Measurements from ENCODE around the gene ARL10.
A peak's percentile ranks its signal among the peaks of the same experiment; 100 is the strongest.

ARL10 gene

DNA sequence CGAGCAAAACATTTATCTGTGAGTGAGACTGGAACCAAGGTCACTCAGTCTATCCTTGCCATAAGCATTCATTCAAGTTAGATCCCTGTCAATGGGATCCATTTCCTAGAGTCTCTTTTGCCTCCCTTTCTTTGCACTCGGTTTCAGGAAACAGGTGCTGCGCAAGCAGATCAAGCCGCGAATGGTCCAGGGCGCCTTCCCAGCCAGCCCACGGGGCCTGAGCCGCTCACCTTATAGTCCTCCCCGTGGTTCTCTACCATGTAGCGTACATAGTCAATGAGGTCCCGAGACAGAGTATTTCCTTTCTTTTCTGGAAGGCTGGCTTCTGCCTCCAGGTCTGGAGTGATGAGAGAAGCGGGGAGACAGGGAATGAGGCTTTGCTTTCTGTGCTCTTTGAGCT lies 19.7 kb downstream of the ARL10 start:
- TF ChIP-seq, protein P1, sequence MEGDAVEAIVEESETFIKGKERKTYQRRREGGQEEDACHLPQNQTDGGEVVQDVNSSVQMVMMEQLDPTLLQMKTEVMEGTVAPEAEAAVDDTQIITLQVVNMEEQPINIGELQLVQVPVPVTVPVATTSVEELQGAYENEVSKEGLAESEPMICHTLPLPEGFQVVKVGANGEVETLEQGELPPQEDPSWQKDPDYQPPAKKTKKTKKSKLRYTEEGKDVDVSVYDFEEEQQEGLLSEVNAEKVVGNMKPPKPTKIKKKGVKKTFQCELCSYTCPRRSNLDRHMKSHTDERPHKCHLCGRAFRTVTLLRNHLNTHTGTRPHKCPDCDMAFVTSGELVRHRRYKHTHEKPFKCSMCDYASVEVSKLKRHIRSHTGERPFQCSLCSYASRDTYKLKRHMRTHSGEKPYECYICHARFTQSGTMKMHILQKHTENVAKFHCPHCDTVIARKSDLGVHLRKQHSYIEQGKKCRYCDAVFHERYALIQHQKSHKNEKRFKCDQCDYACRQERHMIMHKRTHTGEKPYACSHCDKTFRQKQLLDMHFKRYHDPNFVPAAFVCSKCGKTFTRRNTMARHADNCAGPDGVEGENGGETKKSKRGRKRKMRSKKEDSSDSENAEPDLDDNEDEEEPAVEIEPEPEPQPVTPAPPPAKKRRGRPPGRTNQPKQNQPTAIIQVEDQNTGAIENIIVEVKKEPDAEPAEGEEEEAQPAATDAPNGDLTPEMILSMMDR (IDR thresholded peaks at IDR 0.05; ENCODE audit: low read depth, low read length): no peak
- no peaks in the 10 kb centered on the region for H3K9me3 ChIP-seq
- H3K4me1 ChIP-seq: no peaks in the 10 kb centered on the region
- peaks cover 66% of the 10 kb centered on the region for H3K36me3 ChIP-seq
- no peaks in the 10 kb centered on the region for H3K27me3 ChIP-seq
- no peak for DNase-seq
- no peak overlapping the region for H3K4me3 ChIP-seq (ENCODE audit: low read depth, low read length)

DNA sequence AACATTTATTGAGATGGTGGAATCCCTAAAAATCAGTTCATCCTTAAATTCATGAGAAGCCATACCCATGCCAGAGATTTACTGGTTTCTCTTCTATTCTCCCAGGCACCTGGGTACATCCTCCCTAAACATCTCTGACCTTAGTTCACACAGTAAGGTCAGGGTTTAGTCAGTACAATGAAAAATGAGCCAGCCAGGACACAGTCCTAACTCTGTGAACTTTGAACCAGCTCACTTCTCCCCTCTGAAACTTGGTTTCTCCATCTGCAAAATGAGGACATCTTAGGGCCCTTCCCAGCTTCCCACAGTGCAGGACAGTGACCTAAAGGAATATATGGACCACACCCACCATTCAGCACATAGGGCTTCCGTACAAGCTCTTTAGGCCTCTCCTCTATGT lies 21.2 kb downstream of the ARL10 start:
- H3K4me3 ChIP-seq (ENCODE audit: low read depth, low read length): peak overlapping the region; percentile 100
- no peak for DNase-seq
- H3K36me3 ChIP-seq: peaks cover 73% of the 10 kb centered on the region
- no peaks in the 10 kb centered on the region for H3K4me1 ChIP-seq
- no peaks in the 10 kb centered on the region for H3K9me3 ChIP-seq
- H3K27me3 ChIP-seq: no peaks in the 10 kb centered on the region
- TF ChIP-seq, protein P1 (IDR thresholded peaks at IDR 0.05; ENCODE audit: low read depth, low read length): no peak

DNA sequence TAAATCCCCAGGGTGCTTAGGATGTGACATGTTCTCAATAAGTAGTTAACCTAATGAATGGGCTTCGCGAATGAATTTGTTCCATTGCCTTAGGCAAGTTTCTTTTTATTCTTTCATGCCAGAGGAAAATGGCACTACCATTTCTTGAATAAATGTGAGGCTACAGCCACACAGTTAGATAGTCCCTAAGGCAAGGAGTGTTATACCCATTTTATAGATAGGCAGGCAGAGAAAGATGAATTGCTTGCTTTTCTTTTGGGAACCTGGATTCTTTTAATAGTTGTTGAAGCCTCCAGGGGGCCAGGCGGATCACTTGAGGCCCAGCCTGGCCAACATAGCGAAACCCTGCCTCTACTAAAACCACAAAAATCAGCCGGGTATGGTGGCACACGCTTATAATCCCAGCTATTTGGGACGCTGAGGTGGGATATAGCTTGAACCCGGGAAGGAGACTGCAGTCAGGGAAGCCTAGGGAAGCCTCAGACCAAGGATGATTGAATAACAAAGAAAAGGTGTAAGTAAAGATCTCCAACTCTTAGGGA lies 22.2 kb downstream of the ARL10 start:
- Histone ChIP-seq H3K27me3 (no peaks in the 10 kb centered on the region), H3K4me3 (ENCODE audit: low read depth, low read length) (peak overlapping the region; percentile 100), H3K9me3 (no peaks in the 10 kb centered on the region), H3K4me1 (no peaks in the 10 kb centered on the region), H3K36me3 (peaks cover 73% of the 10 kb centered on the region)
- TF ChIP-seq, protein P1 (IDR thresholded peaks at IDR 0.05; ENCODE audit: low read depth, low read length): no peak
- no peak for DNase-seq

DNA sequence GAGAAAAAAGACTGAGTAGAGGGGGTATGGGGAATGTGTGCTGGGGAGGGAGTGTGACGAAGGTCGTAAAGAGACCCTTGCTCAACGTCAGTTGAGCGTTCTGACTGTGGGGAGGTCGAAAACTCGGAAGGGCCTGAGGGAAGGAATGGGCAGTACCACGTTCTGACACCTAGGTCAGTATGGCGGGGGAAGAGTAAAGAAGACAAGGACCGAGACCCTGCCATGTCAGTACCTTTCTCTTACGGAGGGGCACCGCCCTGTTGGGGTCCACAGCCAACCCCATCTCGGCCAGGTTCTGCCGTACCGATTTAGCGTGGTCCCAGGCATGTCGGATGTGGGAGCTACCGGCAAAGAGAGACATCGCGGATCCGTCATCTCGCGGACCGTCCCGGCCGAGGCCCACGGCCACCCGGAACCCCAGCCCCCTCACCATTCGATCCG lies 22.7 kb downstream of the ARL10 start:
- Histone ChIP-seq H3K27me3 (no peaks in the 10 kb centered on the region), H3K4me1 (no peaks in the 10 kb centered on the region), H3K36me3 (peaks cover 70% of the 10 kb centered on the region), H3K9me3 (no peaks in the 10 kb centered on the region), H3K4me3 (ENCODE audit: low read depth, low read length) (peak overlapping the region; percentile 100)
- TF ChIP-seq, protein P1 (IDR thresholded peaks at IDR 0.05; ENCODE audit: low read depth, low read length): no peak
- peak; percentile 38 for DNase-seq

DNA sequence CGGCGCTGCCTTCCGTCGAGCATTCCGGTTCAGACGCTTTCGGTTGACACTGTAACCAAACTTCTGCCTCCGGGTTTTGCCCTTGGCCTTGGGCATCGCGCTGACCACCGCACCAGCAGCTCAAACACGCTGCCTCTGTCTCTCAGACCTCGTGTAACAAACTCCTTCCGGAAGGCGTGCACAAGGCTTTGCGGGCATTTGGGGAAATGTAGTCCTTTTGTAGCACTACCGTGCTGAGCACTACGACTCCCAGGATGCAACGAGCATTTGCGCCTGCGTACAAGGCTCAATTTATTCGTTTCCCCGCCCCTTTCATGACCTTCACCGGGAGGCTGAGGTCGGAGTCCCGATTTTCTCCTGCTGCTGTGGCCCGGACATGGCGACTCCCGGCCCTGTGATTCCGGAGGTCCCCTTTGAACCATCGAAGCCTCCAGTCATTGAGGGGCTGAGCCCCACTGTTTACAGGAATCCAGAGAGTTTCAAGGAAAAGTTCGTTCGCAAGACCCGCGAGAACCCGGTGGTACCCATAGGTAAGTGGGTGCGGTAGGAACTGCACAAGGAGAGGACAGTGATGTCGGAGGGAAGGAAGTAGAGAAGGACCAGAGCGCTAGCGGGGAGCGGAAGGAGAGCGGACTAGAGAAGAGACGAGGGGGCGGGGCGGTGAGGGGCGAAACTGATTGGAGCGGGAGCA lies 23.3 kb downstream of the ARL10 start, which contains the start of the genes HIGD2A and NOP16:
Gene HIGD2A, plus strand, starts transcription at position 308 of the 691 bp plus-strand sequence. Its CDS starts 69 bp downstream, at position 377.
Gene NOP16, minus strand, starts transcription at position 155 of the 691 bp plus-strand sequence. Its CDS starts 59 bp downstream, at position 96.
- Histone ChIP-seq H3K4me3 (ENCODE audit: low read depth, low read length) (peak within 1 kb of the TSS; percentile 100), H3K4me1 (no peaks in the 10 kb centered on the region), H3K36me3 (peaks cover 67% of the 10 kb centered on the region), H3K27me3 (no peaks in the 10 kb centered on the region), H3K9me3 (no peaks in the 10 kb centered on the region)
- DNase-seq: peak; percentile 100
- TF ChIP-seq, protein P1 (IDR thresholded peaks at IDR 0.05; ENCODE audit: low read depth, low read length): no peak
